Cardiac fibroblast (primary cell): ENCODE results near the gene ADAM22.
"Not testable (repeated sequence)": the region's sequence is repeated elsewhere in the genome, so short reads cannot be mapped to it uniquely, and the experiment has no call there.

Source experiments
- DNase-seq, 2 donors: peaks; one replicate each; pipeline versions ENCODE4 v3.0.0 to v3.0.0-alpha.2; 2010; ENCODE audit warnings: low read depth in 2 of 2
- H3K4me3 ChIP-seq, 2 donors: replicated peaks in 1 of 2; 1 replicate in 1 of 2; 2 replicates in 1 of 2; pipeline ENCODE4 v1.5.1; 2011; ENCODE audit warnings: low read depth in 2 of 2, low read length in 2 of 2, mild to moderate bottlenecking in 2 of 2, moderate library complexity in 1 of 2
- CTCF ChIP-seq: IDR thresholded peaks from one replicate; pipeline ENCODE4 v1.5.1; 2011; ENCODE audit warnings: low read depth, mild to moderate bottlenecking, low read length, inconsistent platforms

Gene ADAM22

GRCh38 chr7:87912121-87912520 lies 21.9 kb upstream of the ADAM22 start:
- H3K4me3 ChIP-seq: no peak overlapping the region
- no peak for TF ChIP-seq CTCF
- DNase-seq: no peak

DNA sequence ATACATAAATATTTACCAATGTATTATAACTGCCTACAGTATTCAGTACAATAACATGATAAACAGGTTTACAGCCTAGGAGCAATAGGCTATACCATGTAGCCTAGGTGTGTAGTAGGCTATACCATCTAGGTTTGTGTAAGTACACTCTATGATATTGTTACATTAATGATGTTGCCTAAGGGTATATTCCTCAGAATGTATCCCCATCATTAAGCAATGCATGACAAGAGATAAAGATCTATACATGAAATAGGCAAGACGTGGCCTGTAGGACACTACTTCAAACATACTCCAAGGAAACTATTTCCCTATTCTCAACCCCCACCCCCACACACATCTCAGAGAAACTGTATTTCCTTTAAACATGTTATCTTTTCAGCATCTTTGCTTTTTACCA lies 15.3 kb upstream of the ADAM22 start:
- H3K4me3 ChIP-seq: no peak overlapping the region
- no peak for TF ChIP-seq CTCF
- DNase-seq: no peak

GRCh38 chr7:87919875-87920274 lies 14.2 kb upstream of the ADAM22 start:
- no peak for TF ChIP-seq CTCF
- no peak overlapping the region for H3K4me3 ChIP-seq

DNA sequence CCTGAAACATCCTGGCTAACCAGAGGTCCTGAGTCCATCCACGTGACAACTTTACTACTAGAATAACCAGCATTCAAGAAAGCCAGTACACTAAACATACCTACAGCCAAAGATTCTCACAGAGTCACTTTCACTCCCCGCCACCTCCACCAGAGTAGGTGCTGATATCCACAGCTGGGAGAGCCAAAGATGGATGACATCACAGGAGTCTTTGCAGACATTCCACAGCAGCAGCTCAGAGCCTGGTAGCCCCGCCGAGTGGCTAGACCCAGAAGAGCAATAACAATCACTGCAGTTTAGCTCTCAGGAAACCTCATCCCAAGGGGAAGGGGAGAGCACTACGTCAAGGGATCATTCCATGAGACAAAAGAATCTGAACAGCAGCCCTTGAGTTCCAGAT lies 13.5 kb upstream of the ADAM22 start:
- TF ChIP-seq CTCF: no peak
- DNase-seq: peak in 1 of 2 donors; percentile 26
- no peak overlapping the region for H3K4me3 ChIP-seq

More at GRCh38 chr7:87919875-87920274, 14.2 kb upstream of the ADAM22 start:
- no peak for DNase-seq

DNA sequence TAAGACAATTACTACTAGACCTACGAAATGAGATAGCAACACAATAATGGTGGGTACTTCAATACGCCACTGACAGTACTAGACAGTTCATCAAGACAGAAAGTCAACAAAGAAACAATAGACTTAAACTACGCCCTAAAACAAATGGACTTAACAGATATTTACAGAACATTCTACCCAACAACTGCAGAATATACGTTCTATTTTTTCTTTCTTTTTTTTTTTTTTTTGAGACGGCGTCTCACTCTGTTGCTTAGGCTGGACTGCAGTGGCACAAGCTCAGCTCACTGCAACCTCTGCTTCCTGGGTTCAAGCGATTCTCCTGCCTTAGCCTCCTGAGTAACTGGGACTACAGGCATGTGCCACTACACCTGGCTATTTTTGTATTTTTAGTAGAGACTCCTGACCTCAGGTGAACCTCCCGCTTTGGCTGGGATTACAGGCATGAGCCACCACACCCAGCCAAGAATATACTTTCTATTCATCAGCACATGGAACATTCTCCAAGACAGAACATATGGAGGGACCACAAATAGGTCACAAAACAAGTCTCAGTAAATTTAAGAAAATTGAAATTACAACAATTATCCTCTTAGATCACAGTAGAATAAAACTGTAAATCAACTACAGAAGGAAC lies 11.2 kb upstream of the ADAM22 start:
- H3K4me3 ChIP-seq, DNase-seq: not testable (repeated sequence)

DNA sequence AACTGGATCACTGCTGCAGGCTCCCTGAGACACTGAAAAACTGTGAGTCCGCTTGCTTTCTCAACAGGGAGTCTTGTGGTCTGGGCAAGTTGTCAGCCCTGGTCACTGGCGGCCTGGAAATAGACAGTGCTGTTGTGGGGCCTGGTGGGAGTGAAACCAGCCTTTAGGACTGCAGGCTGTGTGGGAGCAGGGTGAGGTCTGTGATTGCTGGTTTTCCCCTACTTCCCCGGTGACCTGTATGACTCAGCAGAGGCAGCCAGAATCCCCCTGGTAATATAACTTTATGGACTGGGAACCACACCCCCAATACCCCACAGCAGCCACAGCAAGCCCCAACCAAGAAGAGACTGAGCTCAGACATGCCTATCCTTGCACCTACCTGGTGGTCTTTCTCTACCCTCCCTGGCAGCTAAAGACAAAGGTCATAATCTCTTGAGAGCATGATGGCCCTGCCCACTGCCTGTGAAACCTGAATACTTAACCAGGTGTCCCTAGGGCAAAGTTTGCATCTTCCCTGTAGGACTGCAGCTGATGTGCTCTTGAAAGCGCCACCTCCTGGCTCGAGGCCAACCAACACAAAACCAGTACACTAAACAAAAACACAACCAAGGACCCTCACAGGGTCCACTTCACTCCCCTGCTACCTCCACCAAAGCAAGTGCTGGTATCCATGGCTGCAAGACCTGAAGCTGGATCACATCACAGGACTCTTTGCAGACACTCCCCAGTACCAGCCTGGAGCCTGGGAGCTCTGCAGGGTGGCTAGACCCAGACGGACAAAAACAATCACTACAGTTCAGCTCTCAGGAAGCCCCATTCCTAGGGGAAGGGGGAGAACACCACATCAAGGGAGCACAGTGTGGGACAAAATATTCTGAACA lies 7.2 kb upstream of the ADAM22 start:
- no peak for TF ChIP-seq CTCF
- DNase-seq: peak; percentile 11 to 12
- no peak overlapping the region for H3K4me3 ChIP-seq

DNA sequence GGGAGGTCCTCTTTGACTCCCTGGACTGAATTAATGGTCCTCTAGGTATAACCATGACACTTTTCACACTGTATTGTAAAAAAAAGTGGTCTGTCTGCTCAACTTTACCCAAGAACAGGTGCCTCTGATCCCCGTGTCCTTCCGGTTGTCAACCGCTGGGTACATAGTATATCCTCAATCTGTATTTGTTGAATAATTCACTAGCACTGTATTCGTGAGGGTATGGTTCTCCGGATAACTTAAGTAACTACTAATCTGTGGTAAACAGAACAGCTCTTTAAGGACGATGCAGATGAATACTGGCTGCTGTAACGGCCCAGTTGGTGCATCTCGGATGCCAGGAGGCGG lies 472 bp upstream of the ADAM22 start:
- no peak for DNase-seq
- TF ChIP-seq CTCF: no peak
- H3K4me3 ChIP-seq: peak overlapping the region; percentile 64 to 75
